ENCODE measurements around the gene CD28.

CD28 gene

DNA sequence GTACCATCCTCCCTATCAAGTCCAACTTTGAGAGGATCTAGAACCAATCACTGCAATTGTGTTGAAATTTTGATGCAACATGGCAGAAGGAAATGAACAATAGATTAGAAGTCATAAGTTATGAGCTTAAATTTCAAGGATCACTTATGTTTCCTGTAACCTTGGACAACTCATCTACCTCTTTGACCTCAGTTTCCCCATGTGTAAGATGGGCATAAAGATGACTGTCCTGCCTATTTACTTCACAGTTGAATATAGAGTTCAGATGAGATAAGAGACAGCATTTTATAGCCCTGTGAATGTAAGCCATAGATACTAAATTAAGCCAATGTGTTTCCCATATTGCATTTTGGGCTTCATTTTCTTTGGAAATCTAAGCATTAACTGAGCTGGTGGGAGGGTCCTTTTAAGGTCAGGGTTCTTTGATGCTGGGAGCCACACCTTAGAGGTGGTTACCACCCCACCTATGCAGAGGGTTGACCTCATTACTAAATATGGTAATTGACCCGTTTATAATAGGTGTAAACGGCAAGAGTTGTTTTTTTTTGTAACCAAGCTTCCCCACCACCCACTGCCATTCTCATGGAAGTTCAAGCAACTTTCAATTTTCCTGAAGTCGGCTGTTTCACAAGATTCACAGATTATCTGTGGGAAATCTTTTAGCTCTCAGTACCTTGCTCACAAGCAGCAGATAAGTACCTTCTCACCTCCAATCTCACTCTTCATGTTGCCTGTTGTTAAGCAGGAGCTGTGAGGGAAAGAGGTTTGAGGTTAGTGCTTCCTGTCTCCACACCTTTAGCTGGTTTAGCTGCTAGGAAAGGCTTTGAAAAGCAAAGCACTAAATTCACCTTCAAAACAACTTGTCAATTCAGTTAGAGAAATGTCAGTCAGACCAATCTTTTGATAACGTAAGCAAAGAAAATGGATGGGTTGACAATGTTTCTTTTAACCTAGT, 13.3 kb downstream of the CD28 start:
- Histone ChIP-seq H3K27me3 (ENCODE audit: insufficient read depth, poor library complexity, severe bottlenecking) (no peaks in the 10 kb centered on the region), H3K27ac (replicated peaks) (no peak overlapping the region), H3K4me3 (replicated peaks; ENCODE audit: insufficient read depth, low read length) (no peak overlapping the region)
- DNase-seq (ENCODE audit: low read depth in 1 of 2, low spot score in 1 of 2) = no peak
- TF ChIP-seq CTCF (IDR thresholded peaks at IDR 0.05; ENCODE audit: insufficient read depth, low read length) (no peak), POLR2AphosphoS5 (IDR thresholded peaks at IDR 0.05; ENCODE audit: low read depth) (no peak), SPI1 (IDR thresholded peaks at IDR 0.05; ENCODE audit: borderline replicate concordance, low read depth) (no peak)
- TF ChIP-seq, protein P1, sequence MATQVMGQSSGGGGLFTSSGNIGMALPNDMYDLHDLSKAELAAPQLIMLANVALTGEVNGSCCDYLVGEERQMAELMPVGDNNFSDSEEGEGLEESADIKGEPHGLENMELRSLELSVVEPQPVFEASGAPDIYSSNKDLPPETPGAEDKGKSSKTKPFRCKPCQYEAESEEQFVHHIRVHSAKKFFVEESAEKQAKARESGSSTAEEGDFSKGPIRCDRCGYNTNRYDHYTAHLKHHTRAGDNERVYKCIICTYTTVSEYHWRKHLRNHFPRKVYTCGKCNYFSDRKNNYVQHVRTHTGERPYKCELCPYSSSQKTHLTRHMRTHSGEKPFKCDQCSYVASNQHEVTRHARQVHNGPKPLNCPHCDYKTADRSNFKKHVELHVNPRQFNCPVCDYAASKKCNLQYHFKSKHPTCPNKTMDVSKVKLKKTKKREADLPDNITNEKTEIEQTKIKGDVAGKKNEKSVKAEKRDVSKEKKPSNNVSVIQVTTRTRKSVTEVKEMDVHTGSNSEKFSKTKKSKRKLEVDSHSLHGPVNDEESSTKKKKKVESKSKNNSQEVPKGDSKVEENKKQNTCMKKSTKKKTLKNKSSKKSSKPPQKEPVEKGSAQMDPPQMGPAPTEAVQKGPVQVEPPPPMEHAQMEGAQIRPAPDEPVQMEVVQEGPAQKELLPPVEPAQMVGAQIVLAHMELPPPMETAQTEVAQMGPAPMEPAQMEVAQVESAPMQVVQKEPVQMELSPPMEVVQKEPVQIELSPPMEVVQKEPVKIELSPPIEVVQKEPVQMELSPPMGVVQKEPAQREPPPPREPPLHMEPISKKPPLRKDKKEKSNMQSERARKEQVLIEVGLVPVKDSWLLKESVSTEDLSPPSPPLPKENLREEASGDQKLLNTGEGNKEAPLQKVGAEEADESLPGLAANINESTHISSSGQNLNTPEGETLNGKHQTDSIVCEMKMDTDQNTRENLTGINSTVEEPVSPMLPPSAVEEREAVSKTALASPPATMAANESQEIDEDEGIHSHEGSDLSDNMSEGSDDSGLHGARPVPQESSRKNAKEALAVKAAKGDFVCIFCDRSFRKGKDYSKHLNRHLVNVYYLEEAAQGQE (IDR thresholded peaks at IDR 0.05; ENCODE audit: insufficient replicate concordance, low read depth) = no peak

DNA sequence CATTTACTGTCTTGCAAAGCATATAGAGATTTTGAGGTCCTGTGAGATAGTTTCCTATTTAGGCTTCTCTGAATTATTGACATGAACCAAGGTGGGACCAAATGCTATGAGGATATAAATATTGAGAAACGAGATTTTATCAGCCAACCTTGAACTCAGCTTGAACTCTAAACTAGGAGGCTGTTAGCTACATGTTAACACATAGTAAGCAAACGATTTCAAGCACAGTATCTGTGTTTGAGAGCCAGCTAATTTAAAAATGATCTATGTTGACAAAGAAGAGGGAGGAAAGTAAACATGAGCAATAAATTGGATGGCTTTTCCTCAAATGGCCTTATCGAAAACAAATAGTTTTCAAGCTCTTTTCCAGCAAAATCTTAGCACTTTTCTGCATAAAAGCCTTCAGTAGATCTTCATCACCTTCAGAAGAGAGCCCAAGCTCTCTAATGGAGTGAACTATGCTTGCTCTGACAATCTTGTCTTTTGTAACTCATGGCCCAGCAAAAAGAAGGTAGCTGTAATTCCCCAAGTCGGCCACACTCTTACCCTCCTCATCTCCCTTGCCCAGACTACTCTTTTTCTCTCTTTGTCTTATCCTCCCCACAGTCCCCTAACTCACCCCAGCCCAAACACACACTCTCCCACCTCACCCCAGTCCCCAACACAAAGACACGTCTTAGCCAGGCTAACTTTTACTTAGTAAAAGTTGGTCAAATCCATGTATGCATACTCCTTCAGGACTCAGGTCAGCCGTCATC, 14.7 kb downstream of the CD28 start:
- Histone ChIP-seq H3K27me3 (ENCODE audit: insufficient read depth, poor library complexity, severe bottlenecking) (no peaks in the 10 kb centered on the region), H3K27ac (replicated peaks) (no peak overlapping the region), H3K4me3 (replicated peaks; ENCODE audit: insufficient read depth, low read length) (no peak overlapping the region)
- TF ChIP-seq CTCF (IDR thresholded peaks at IDR 0.05; ENCODE audit: insufficient read depth, low read length) (no peak), POLR2AphosphoS5 (IDR thresholded peaks at IDR 0.05; ENCODE audit: low read depth) (no peak), SPI1 (IDR thresholded peaks at IDR 0.05; ENCODE audit: borderline replicate concordance, low read depth) (no peak), GABPA (IDR thresholded peaks at IDR 0.05; ENCODE audit: low read depth) (no peak)
- TF ChIP-seq, protein P1 (IDR thresholded peaks at IDR 0.05; ENCODE audit: insufficient replicate concordance, low read depth) = no peak
- DNase-seq (ENCODE audit: low read depth in 1 of 2, low spot score in 1 of 2) = no peak

- Histone ChIP-seq H3K27me3 (ENCODE audit: insufficient read depth, poor library complexity, severe bottlenecking) (no peaks in the 10 kb centered on the region), H3K27ac (replicated peaks) (no peak overlapping the region), H3K4me3 (replicated peaks; ENCODE audit: insufficient read depth, low read length) (no peak overlapping the region)
- no peak for DNase-seq (ENCODE audit: low read depth in 1 of 2, low spot score in 1 of 2)
- TF ChIP-seq SPI1 (IDR thresholded peaks at IDR 0.05; ENCODE audit: borderline replicate concordance, low read depth) = no peak
- no peak for TF ChIP-seq CTCF (IDR thresholded peaks at IDR 0.05; ENCODE audit: insufficient read depth, low read length)
- TF ChIP-seq POLR2AphosphoS5 (IDR thresholded peaks at IDR 0.05; ENCODE audit: low read depth) = no peak
- TF ChIP-seq, protein P1 (IDR thresholded peaks at IDR 0.05; ENCODE audit: insufficient replicate concordance, low read depth) = no peak
- TF ChIP-seq GABPA (IDR thresholded peaks at IDR 0.05; ENCODE audit: low read depth) = no peak
Observed at GRCh38 chr2:203721781-203722300, 15.4 kb downstream of the CD28 start.
